Fibroblast of mammary gland (primary cell): ENCODE measurements around the gene CIART.
A peak's percentile ranks its signal among the peaks of the same experiment; 100 is the strongest.

Experiments used
- DNase-seq: peaks from one replicate; pipeline ENCODE4 v3.0.0-alpha.2; 2010; ENCODE audit warnings: low read depth
- H3K4me3 ChIP-seq: 2 replicates; pipeline ENCODE4 v1.5.1; 2011; ENCODE audit warnings: low read depth, mild to moderate bottlenecking, low read length, moderate library complexity; ENCODE audit not compliant: control insufficient read depth
- TF ChIP-seq, protein P1 (sequence below): conservative IDR thresholded peaks from 2 replicates; pipeline ENCODE4 v1.5.1; 2011; ENCODE audit warnings: low read depth, low read length, inconsistent platforms; ENCODE audit not compliant: control insufficient read depth, insufficient read depth

The CIART gene

GRCh38 chr1:150288382-150288781 lies 6.0 kb downstream of the CIART start:
- no peak for DNase-seq
- TF ChIP-seq, protein P1, sequence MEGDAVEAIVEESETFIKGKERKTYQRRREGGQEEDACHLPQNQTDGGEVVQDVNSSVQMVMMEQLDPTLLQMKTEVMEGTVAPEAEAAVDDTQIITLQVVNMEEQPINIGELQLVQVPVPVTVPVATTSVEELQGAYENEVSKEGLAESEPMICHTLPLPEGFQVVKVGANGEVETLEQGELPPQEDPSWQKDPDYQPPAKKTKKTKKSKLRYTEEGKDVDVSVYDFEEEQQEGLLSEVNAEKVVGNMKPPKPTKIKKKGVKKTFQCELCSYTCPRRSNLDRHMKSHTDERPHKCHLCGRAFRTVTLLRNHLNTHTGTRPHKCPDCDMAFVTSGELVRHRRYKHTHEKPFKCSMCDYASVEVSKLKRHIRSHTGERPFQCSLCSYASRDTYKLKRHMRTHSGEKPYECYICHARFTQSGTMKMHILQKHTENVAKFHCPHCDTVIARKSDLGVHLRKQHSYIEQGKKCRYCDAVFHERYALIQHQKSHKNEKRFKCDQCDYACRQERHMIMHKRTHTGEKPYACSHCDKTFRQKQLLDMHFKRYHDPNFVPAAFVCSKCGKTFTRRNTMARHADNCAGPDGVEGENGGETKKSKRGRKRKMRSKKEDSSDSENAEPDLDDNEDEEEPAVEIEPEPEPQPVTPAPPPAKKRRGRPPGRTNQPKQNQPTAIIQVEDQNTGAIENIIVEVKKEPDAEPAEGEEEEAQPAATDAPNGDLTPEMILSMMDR = no peak
- H3K4me3 ChIP-seq = no peak overlapping the region

GRCh38 chr1:150288822-150289221 lies 6.5 kb downstream of the CIART start:
- no peak overlapping the region for H3K4me3 ChIP-seq
- DNase-seq = no peak
- TF ChIP-seq, protein P1 = no peak

DNA sequence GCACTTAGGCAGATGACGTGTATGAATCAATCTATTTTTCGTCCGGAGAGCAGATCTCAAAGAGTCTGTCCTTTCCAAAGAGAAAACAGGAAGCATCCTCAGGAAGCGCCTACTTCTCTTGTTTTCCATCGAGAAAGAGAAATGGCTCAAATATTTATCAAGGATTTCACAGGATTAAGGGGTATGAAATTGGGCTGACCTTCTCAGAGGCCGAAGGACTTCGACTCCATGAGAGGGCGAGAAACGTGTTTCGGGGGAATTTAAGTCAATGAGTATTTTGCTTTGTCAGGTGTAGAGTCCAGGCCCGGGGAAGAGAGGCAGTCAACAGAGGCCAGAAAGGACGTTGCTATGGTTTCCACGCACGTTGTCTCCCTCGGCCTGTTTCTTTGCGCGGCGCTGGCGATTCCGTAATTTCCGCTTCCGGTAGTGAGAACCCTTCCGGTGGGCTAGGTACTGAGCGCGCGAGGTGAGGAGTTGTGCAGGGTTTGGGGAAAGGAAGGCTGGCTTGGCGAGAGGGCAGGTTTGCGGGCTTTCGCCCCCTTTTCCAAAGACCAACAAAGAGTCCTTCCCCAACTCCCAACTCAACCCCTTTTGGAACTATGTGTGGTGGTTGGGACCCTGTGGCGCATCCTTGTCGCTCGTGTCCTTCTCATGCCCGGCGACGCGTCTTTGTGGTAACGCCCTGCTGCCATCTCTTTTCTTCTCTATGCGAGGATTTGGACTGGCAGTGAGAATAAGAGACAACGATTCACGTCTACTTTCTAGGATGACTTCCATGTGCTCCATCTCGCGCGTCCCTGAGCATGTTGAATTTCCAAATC lies 11.3 kb downstream of the CIART start, which contains the start of gene MRPS21:
Gene MRPS21, plus strand, starts transcription at position 429 of the 821 bp plus-strand sequence. CDS start 506 bp downstream, outside the sequence.
- peak within 1 kb of the TSS; percentile 98 for H3K4me3 ChIP-seq
- TF ChIP-seq, protein P1 = no peak
- DNase-seq = peak; percentile 88

- no peak overlapping the region for H3K4me3 ChIP-seq
- TF ChIP-seq, protein P1 = no peak
- DNase-seq = peak; percentile 13
Observed at GRCh38 chr1:150295476-150295875, 13.1 kb downstream of the CIART start.

- no peak for DNase-seq
- TF ChIP-seq, protein P1 = no peak
- no peak overlapping the region for H3K4me3 ChIP-seq
Observed at GRCh38 chr1:150299716-150300115, 17.4 kb downstream of the CIART start.

DNA sequence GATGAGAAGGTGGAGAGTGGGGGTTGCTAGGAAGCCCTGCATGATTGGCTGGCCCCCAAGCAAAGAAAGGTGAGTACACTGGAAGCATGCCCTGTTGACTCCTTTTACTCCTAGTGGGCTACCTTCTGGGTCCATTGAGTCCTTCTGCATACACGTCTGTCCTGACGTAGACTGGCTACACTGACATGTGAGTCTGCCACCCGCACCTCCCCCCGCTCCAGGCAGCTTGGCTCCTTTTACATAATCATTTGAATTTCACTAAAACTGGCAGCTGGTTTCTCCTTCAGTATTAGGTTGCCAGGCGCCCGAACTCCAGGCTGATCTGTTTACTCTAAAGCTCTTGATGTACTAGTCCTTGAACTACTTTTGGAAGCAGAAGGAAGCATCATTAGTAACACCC lies 20.0 kb downstream of the CIART start:
- H3K4me3 ChIP-seq = no peak overlapping the region
- TF ChIP-seq, protein P1 = no peak
- no peak for DNase-seq
